ENCODE data around the gene NDUFS3. TPM values are rescaled to one million over a fixed set of nuclear protein-coding genes. Genes with fewer than 3 reads are reported as not detected.
A peak's percentile ranks its signal among the peaks of the same experiment; 100 is the strongest.

NDUFS3 gene
- total and polyA plus RNA-seq, 2 experiments from 2014 or later: 108 to 168 TPM

DNA sequence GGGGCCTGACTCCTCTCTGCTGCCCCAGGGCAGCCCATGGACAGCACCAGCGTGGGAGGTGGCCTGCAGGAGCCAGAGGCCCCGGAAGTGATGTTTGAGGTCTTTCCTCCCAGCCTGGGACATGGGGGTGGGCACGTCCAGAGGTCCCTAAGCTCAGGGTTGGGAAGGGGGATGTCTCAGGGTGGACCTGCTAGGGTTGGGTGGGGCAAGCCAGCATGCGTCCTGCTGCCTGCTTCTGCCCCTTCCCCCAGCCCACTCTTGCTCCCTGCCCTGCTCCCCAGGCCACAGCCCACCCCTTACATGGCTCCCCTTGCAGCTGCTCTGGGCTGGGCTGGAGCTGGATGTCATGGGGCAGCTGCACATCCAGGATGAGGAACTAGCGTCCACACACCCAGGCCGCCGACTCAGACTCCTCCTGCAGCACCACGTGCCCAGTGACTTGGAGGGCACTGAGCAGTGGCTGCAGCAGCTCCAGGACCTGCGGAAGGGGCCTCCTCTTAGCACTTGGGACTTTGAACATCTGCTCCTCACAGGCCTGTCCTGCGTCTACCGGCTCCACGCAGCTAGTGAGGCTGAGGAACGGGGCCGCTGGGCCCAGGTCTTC, 9.0 kb downstream of the NDUFS3 start:
- H3K36me3 Mint-ChIP-seq (ENCODE audit: low read depth): peaks cover 26% of the 10 kb centered on the region
- 0 out of 2 replicates have a peak, but pooled peaks cover 6% of the 10 kb centered on the region for H3K9me2 ChIP-seq (ENCODE audit: insufficient read depth)
- no peaks in the 10 kb centered on the region for H3K9me3 Mint-ChIP-seq
- no peaks in the 10 kb centered on the region for H3K79me2 ChIP-seq (replicated peaks; ENCODE audit: insufficient read depth)
- no peak overlapping the region for H2AFZ ChIP-seq
- H3F3A ChIP-seq (replicated peaks; ENCODE audit: low read depth): no peaks in the 10 kb centered on the region
- H3K36me3 ChIP-seq (ENCODE audit: insufficient read depth): no peaks in the 10 kb centered on the region
- no peak overlapping the region for H3K27ac ChIP-seq (ENCODE audit: low read depth)
- no peak overlapping the region for H3K4me2 ChIP-seq
- H3K4me1 ChIP-seq (ENCODE audit: insufficient read depth): peaks cover 11% of the 10 kb centered on the region
- peaks cover 34% of the 10 kb centered on the region for H3K27me3 Mint-ChIP-seq (ENCODE audit: insufficient read depth, low read depth, poor library complexity)
- no peaks in the 10 kb centered on the region; the same call in 1 of the 2 replicates for H4K20me1 ChIP-seq (replicated peaks; ENCODE audit: insufficient read depth)
- TF ChIP-seq, protein P1, sequence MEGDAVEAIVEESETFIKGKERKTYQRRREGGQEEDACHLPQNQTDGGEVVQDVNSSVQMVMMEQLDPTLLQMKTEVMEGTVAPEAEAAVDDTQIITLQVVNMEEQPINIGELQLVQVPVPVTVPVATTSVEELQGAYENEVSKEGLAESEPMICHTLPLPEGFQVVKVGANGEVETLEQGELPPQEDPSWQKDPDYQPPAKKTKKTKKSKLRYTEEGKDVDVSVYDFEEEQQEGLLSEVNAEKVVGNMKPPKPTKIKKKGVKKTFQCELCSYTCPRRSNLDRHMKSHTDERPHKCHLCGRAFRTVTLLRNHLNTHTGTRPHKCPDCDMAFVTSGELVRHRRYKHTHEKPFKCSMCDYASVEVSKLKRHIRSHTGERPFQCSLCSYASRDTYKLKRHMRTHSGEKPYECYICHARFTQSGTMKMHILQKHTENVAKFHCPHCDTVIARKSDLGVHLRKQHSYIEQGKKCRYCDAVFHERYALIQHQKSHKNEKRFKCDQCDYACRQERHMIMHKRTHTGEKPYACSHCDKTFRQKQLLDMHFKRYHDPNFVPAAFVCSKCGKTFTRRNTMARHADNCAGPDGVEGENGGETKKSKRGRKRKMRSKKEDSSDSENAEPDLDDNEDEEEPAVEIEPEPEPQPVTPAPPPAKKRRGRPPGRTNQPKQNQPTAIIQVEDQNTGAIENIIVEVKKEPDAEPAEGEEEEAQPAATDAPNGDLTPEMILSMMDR (conservative IDR thresholded peaks at IDR 0.05; ENCODE audit: low read depth in 2 of 2): no peak
- no peak for TF ChIP-seq POLR2AphosphoS5 (IDR thresholded peaks at IDR 0.05; ENCODE audit: low read depth)
- no peak for TF ChIP-seq ZNF114 (CRISPR knock-in tag; IDR thresholded peaks at IDR 0.05)
- no peak for TF ChIP-seq CREB1 (CRISPR knock-in tag; IDR thresholded peaks at IDR 0.05; ENCODE audit: low read depth)
- TF ChIP-seq JUNB (IDR thresholded peaks at IDR 0.05; ENCODE audit: unreplicated experiment): no peak
- no peak for TF ChIP-seq ZNF331 (CRISPR knock-in tag; IDR thresholded peaks at IDR 0.05; ENCODE audit: low read depth)
- no peak for TF ChIP-seq REST (IDR thresholded peaks at IDR 0.05; ENCODE audit: unreplicated experiment)
- no peak for TF ChIP-seq STAT1 (IDR thresholded peaks at IDR 0.05; ENCODE audit: unreplicated experiment)
- no peak for TF ChIP-seq EZH2phosphoT487 (IDR thresholded peaks at IDR 0.05; ENCODE audit: unreplicated experiment)
- no peak overlapping the region for H3K27ac Mint-ChIP-seq
- DNase-seq (ENCODE audit: low spot score): no peak
- H3K4me1 Mint-ChIP-seq: peaks cover 11% of the 10 kb centered on the region; the same call in 2 of the 3 replicates
- H3K4me3 Mint-ChIP-seq: no peak overlapping the region
- no peak overlapping the region for H3K4me3 ChIP-seq
- peaks cover 36% of the 10 kb centered on the region for H3K27me3 ChIP-seq (ENCODE audit: insufficient read depth)
- ATAC-seq: no peak

DNA sequence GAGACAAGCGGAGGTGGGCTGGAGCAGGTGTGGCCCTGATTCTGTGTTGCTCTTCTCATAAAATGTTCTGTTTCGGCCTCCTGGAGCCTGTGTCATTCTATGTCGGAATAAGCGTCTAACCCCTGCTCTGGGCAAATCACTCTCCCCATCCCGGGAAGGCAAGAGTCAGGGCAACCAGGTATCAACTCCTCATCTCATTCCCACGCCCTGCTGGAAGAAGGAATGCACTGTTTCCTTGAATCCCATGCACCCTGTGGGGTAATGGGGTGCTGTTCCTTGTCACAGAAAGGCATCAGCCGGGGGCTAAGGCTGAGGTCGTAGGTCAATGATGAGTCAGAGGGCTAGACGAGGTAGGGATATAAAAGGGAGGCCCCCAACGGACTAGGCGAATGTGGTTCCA, 10.2 kb downstream of the NDUFS3 start:
- Mint-ChIP-seq H3K4me1 (peaks cover 16% of the 10 kb centered on the region), H3K27me3 (ENCODE audit: insufficient read depth, low read depth, poor library complexity) (peaks cover 45% of the 10 kb centered on the region), H3K36me3 (ENCODE audit: low read depth) (peaks cover 13% of the 10 kb centered on the region), H3K27ac (no peak overlapping the region; the same call in 1 of the 2 replicates), H3K4me3 (peak overlapping the region; percentile 17; the same call in 1 of the 3 replicates), H3K9me3 (no peaks in the 10 kb centered on the region)
- DNase-seq (ENCODE audit: low spot score): no peak
- no peak for ATAC-seq
- peak overlapping the region; percentile 53; the same call in 1 of the 2 replicates for H3K4me3 ChIP-seq
- no peaks in the 10 kb centered on the region for H3F3A ChIP-seq (replicated peaks; ENCODE audit: low read depth)
- peaks cover 49% of the 10 kb centered on the region for H3K27me3 ChIP-seq (ENCODE audit: insufficient read depth)
- no peak overlapping the region for H2AFZ ChIP-seq
- H3K36me3 ChIP-seq (ENCODE audit: insufficient read depth): no peaks in the 10 kb centered on the region
- H3K4me1 ChIP-seq (ENCODE audit: insufficient read depth): peaks cover 18% of the 10 kb centered on the region
- peak overlapping the region; percentile 77 for H3K4me2 ChIP-seq
- H3K9me2 ChIP-seq (ENCODE audit: insufficient read depth): 0 out of 2 replicates have a peak, but pooled peaks cover 6% of the 10 kb centered on the region
- H4K20me1 ChIP-seq (replicated peaks; ENCODE audit: insufficient read depth): peaks cover 5% of the 10 kb centered on the region; the same call in 1 of the 2 replicates
- H3K79me2 ChIP-seq (replicated peaks; ENCODE audit: insufficient read depth): no peaks in the 10 kb centered on the region
- H3K27ac ChIP-seq (ENCODE audit: low read depth): no peak overlapping the region
- TF ChIP-seq EZH2 (IDR thresholded peaks at IDR 0.05; ENCODE audit: low read depth, unreplicated experiment) (no peak), ETS1 (IDR thresholded peaks at IDR 0.05) (no peak), REST (IDR thresholded peaks at IDR 0.05; ENCODE audit: unreplicated experiment) (no peak), NANOG (IDR thresholded peaks at IDR 0.05; ENCODE audit: borderline replicate concordance) (no peak), ZNF114 (CRISPR knock-in tag; IDR thresholded peaks at IDR 0.05) (no peak)

All from GM23338 (cell line).